HCT116 (cell line): ENCODE data around the gene SPTBN1. TPM values are rescaled to one million over a fixed set of nuclear protein-coding genes. Genes with fewer than 3 reads are reported as not detected.

Experiments used
- ATAC-seq: fragments of 200-7000 bp; cut with Tn5 transposase; 2 replicates; pipeline ENCODE4 v1.9.1; 2020; ENCODE audit warnings: mild to moderate bottlenecking, moderate library complexity
- BruUV-seq: library from RNA; stranded (reverse); fragments of 400-500 nt; replicated peaks from 2 replicates; lab custom pipeline; 2021; lab: Mats Ljungman, UMichigan
- CTCF ChIA-PET: fragments of 300-600 bp; sonication (Branson Sonifier 250); formaldehyde crosslinking; loops from one replicate; lab custom pipeline; 2021; ENCODE audit warnings: antibody characterized with exemption; lab: Charles Lee
- POLR2A ChIA-PET: fragments of 300-600, 350-600 bp; sonication (Branson Sonifier 250); formaldehyde crosslinking; loops from one replicate; lab custom pipeline; 2021; ENCODE audit warnings: antibody characterized with exemption; lab: Charles Lee
- RAD21 ChIA-PET, 2 experiments: fragments of 300-600 bp; sonication (Branson Sonifier 250); formaldehyde crosslinking; loops; one replicate each; lab custom pipeline; 2023; ENCODE audit warnings: low total read pairs in 2 of 2; ENCODE audit not compliant: uncharacterized antibody in 2 of 2, unreplicated experiment in 2 of 2, low non-redundant PET in 1 of 2; lab: Charles Lee
- DNase-seq: peaks from one replicate; pipeline ENCODE4 v3.0.0-alpha.2; 2010; ENCODE audit warnings: low read depth, low spot score
- H2AFZ ChIP-seq: fragments of 200-600 bp; shearing (Covaris generic), sonication (generic); 2 replicates; pipeline ENCODE4 v1.6.1; 2017; ENCODE audit warnings: low read depth, mixed run types, mixed read lengths, antibody characterized with exemption, low read length; ENCODE audit not compliant: poor library complexity, severe bottlenecking
- H3K27ac ChIP-seq: 2 replicates; pipeline ENCODE4 v1.5.1; 2012; ENCODE audit warnings: low read depth, low read length
- H3K27me3 ChIP-seq: fragments of 200-600 bp; sonication (generic); 2 replicates; pipeline ENCODE4 v1.6.1; 2016; ENCODE audit warnings: mixed run types, low read length, mixed read lengths; ENCODE audit not compliant: insufficient read depth
- H3K36me3 ChIP-seq, 2 experiments: fragments of 200-500 bp in 1 of 2; fragments of 200-600 bp in 1 of 2; sonication (Bioruptor generic) in 1 of 2; sonication (generic) in 1 of 2; 2 replicates each; pipeline versions ENCODE4 v1.5.1 to v1.6.1; 2014 to 2016; ENCODE audit warnings: low read length in 2 of 2, inconsistent platforms in 1 of 2, mixed read lengths in 1 of 2, mixed run types in 1 of 2; ENCODE audit not compliant: insufficient read depth in 2 of 2, control insufficient read depth in 1 of 2
- H3K4me1 ChIP-seq, 2 experiments: fragments of 200-600 bp in 1 of 2; sonication (generic) in 1 of 2; 2 replicates each; pipeline versions ENCODE4 v1.5.1 to v1.6.1; 2012 to 2017; ENCODE audit warnings: low read length in 2 of 2, inconsistent platforms in 1 of 2, mild to moderate bottlenecking in 1 of 2, mixed read lengths in 1 of 2, mixed run types in 1 of 2, moderate library complexity in 1 of 2; ENCODE audit not compliant: insufficient read depth in 2 of 2, control insufficient read depth in 1 of 2
- H3K4me2 ChIP-seq: fragments of 200-600 bp; sonication (generic); 2 replicates; pipeline ENCODE4 v1.6.1; 2017; ENCODE audit warnings: mixed run types, low read length, mixed read lengths
- H3K4me3 ChIP-seq, 2 experiments: fragments of 200-600 bp in 1 of 2; sonication (generic) in 1 of 2; replicated peaks in 1 of 2; 2 replicates each; pipeline ENCODE4 v1.5.1; 2011 to 2016; ENCODE audit warnings: low read length in 2 of 2, control low read depth in 1 of 2, low read depth in 1 of 2, mild to moderate bottlenecking in 1 of 2, mixed read lengths in 1 of 2, mixed run types in 1 of 2
- H3K79me2 ChIP-seq: fragments of 200-600 bp; sonication (generic); 2 replicates; pipeline ENCODE4 v1.6.1; 2017; ENCODE audit warnings: mild to moderate bottlenecking, mixed run types, low read length, moderate library complexity, mixed read lengths; ENCODE audit not compliant: insufficient read depth
- H3K9ac ChIP-seq: fragments of 200-600 bp; sonication (generic); 2 replicates; pipeline ENCODE4 v1.6.1; 2016; ENCODE audit warnings: low read length, mixed read lengths
- H3K9me2 ChIP-seq: fragments of 200-600 bp; sonication (generic), shearing (Covaris generic); 2 replicates; pipeline ENCODE4 v1.6.1; 2017; ENCODE audit warnings: mixed run types, mild to moderate bottlenecking, moderate library complexity; ENCODE audit not compliant: insufficient read depth
- H3K9me3 ChIP-seq, 2 experiments: fragments of 200-500 bp in 1 of 2; fragments of 200-600 bp in 1 of 2; sonication (Bioruptor generic) in 1 of 2; sonication (generic) in 1 of 2; 2 replicates each; pipeline ENCODE4 v1.6.1; 2014 to 2017; ENCODE audit warnings: low read length in 2 of 2, mixed read lengths in 2 of 2, inconsistent platforms in 1 of 2, low read depth in 1 of 2, mild to moderate bottlenecking in 1 of 2, mixed run types in 1 of 2, moderate library complexity in 1 of 2; ENCODE audit not compliant: control insufficient read depth in 1 of 2, insufficient read depth in 1 of 2
- H4K20me1 ChIP-seq: fragments of 200-600 bp; sonication (generic), shearing (Covaris generic); 2 replicates; pipeline ENCODE4 v1.6.1; 2017; ENCODE audit warnings: mixed run types, mild to moderate bottlenecking, moderate library complexity; ENCODE audit not compliant: insufficient read depth
- CEBPB ChIP-seq: IDR thresholded peaks from 2 replicates; pipeline ENCODE4 v1.6.1; 2012; ENCODE audit warnings: low read depth
- ELF1 ChIP-seq: IDR thresholded peaks from 2 replicates; pipeline ENCODE4 v1.6.1; 2012; ENCODE audit warnings: low read depth, borderline replicate concordance
- FOSL1 ChIP-seq: IDR thresholded peaks from 2 replicates; pipeline ENCODE4 v1.6.1; 2012; ENCODE audit warnings: low read depth
- JUND ChIP-seq: IDR thresholded peaks from 2 replicates; pipeline ENCODE4 v1.6.1; 2012
- POLR2AphosphoS5 ChIP-seq: IDR thresholded peaks from 2 replicates; pipeline ENCODE4 v1.6.1; 2011; ENCODE audit warnings: mild to moderate bottlenecking, low read depth, low read length, moderate library complexity
- RAD21 ChIP-seq: IDR thresholded peaks from 2 replicates; pipeline ENCODE4 v1.6.1; 2012; ENCODE audit warnings: low read depth, mild to moderate bottlenecking
- SIN3A ChIP-seq: IDR thresholded peaks from 2 replicates; pipeline ENCODE4 v1.6.1; 2012; ENCODE audit warnings: low read depth
- SRF ChIP-seq: IDR thresholded peaks from 2 replicates; pipeline ENCODE4 v1.6.1; 2012; ENCODE audit warnings: low read depth
- TCF7L2 ChIP-seq: IDR thresholded peaks from 2 replicates; pipeline ENCODE4 v1.7.0; 2011; ENCODE audit warnings: borderline replicate concordance, inconsistent platforms; ENCODE audit not compliant: insufficient read depth, insufficient read length; ENCODE audit errors: extremely low read depth
- ZFX ChIP-seq: fragments of 450-650 bp; IDR thresholded peaks from 2 replicates; pipeline ENCODE4 v1.6.1; 2017
- intact Hi-C: fragments of 100-400 bp; cut with micrococcal nuclease; formaldehyde crosslinking; loops from 2 replicates; pipeline ENCODE4 v1.10.0; 2022
- total RNA-seq: library from RNA; stranded (reverse); gene quantifications from one replicate; pipeline ENCODE4 v1.2.1, GENCODE V29; 2021; ENCODE audit not compliant: unreplicated experiment
- TF ChIP-seq, protein P1 (sequence below), 3 experiments: fragments of 200-600 bp in 1 of 3; sonication (generic) in 1 of 3; IDR thresholded peaks in 2 of 3; conservative IDR thresholded peaks in 1 of 3; 2 replicates each; pipeline ENCODE4 v1.5.1; 2012 to 2017; ENCODE audit warnings: low read depth in 2 of 3, low read length in 2 of 3, antibody characterized with exemption in 1 of 3, borderline replicate concordance in 1 of 3, control low read depth in 1 of 3, mild to moderate bottlenecking in 1 of 3, mixed read lengths in 1 of 3, mixed run types in 1 of 3, moderate library complexity in 1 of 3; ENCODE audit not compliant: insufficient read depth in 1 of 3
- TF ChIP-seq, protein P2 (sequence below): IDR thresholded peaks from 2 replicates; pipeline ENCODE4 v1.6.1; 2011; ENCODE audit warnings: mild to moderate bottlenecking, low read length, moderate library complexity; ENCODE audit not compliant: insufficient replicate concordance; ENCODE audit errors: extremely low read depth

Gene SPTBN1
- total RNA-seq, 1 experiment from 2014 or later, result 84.4 TPM

DNA sequence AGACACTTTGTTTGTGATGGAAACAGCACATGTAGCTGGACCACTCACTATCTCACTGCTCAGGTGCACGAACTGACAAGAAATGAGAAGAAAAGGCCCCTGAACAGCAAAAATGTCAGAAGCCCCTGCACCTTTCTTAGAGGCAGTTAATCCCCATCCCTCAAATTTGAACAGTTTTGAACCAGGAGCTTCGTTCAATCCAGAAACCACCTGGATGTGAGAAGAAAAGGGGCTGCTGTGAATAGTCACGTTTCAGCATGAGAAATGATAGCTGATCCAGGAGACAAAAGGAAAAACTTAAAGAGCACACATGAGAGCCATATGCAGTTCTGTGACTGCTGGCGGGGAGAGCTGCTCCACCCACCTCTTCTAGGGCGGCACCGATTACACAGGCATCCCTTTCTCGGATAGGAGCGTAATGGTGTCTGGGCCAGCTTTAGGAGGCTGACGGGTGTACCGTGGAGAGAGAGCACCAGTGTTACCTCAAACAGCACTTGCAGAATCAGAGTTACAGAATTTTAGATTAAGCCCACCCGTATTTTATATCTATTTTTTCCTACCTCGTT is 150.3 kb downstream of the SPTBN1 start:
- Histone ChIP-seq H2AFZ (no peak overlapping the region), H3K4me2 (no peak overlapping the region), H3K27me3 (no peaks in the 10 kb centered on the region), H4K20me1 (no peaks in the 10 kb centered on the region), H3K27ac (no peak overlapping the region), H3K9me3 (no peaks in the 10 kb centered on the region), H3K4me3 (no peak overlapping the region), H3K9ac (no peak overlapping the region), H3K4me1 (no peaks in the 10 kb centered on the region), H3K36me3 (no peaks in the 10 kb centered on the region), H3K9me2 (no peaks in the 10 kb centered on the region), H3K79me2 (peaks cover 86% of the 10 kb centered on the region)
- TF ChIP-seq SIN3A, result no peak
- no peak for TF ChIP-seq POLR2AphosphoS5
- no peak for TF ChIP-seq JUND
- no peak for TF ChIP-seq FOSL1
- TF ChIP-seq SRF, result no peak
- TF ChIP-seq RAD21, result no peak
- no peak for TF ChIP-seq CEBPB
- TF ChIP-seq ZFX, result no peak
- TF ChIP-seq TCF7L2, result no peak
- no peak for TF ChIP-seq ELF1
- TF ChIP-seq, protein P1, sequence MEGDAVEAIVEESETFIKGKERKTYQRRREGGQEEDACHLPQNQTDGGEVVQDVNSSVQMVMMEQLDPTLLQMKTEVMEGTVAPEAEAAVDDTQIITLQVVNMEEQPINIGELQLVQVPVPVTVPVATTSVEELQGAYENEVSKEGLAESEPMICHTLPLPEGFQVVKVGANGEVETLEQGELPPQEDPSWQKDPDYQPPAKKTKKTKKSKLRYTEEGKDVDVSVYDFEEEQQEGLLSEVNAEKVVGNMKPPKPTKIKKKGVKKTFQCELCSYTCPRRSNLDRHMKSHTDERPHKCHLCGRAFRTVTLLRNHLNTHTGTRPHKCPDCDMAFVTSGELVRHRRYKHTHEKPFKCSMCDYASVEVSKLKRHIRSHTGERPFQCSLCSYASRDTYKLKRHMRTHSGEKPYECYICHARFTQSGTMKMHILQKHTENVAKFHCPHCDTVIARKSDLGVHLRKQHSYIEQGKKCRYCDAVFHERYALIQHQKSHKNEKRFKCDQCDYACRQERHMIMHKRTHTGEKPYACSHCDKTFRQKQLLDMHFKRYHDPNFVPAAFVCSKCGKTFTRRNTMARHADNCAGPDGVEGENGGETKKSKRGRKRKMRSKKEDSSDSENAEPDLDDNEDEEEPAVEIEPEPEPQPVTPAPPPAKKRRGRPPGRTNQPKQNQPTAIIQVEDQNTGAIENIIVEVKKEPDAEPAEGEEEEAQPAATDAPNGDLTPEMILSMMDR (IDR thresholded peaks at IDR 0.05 in 2 of 3, conservative IDR thresholded peaks at IDR 0.05 in 1 of 3; ENCODE audit: borderline replicate concordance in 1 of 3, insufficient read depth in 1 of 3, low read depth in 2 of 3, low read length in 2 of 3), result no peak
- TF ChIP-seq, protein P2, sequence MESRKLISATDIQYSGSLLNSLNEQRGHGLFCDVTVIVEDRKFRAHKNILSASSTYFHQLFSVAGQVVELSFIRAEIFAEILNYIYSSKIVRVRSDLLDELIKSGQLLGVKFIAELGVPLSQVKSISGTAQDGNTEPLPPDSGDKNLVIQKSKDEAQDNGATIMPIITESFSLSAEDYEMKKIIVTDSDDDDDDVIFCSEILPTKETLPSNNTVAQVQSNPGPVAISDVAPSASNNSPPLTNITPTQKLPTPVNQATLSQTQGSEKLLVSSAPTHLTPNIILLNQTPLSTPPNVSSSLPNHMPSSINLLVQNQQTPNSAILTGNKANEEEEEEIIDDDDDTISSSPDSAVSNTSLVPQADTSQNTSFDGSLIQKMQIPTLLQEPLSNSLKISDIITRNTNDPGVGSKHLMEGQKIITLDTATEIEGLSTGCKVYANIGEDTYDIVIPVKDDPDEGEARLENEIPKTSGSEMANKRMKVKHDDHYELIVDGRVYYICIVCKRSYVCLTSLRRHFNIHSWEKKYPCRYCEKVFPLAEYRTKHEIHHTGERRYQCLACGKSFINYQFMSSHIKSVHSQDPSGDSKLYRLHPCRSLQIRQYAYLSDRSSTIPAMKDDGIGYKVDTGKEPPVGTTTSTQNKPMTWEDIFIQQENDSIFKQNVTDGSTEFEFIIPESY, result no peak
- CTCF ChIA-PET, result no interaction called here
- intact Hi-C loops, result no loop called here
- RAD21 ChIA-PET, result no interaction called here
- POLR2A ChIA-PET, result no interaction called here
- DNase-seq (no peak), ATAC-seq (no peak)
- no TSS peak for BruUV-seq
